Measurements from ENCODE around the gene SP2. TPM values are rescaled to one million over a fixed set of nuclear protein-coding genes. Genes with fewer than 3 reads are reported as not detected.

SP2 gene
- total and polyA plus RNA-seq, 2 of the 13 experiments (the other 11 are each of a cell fraction or from before 2014, with no cell fraction given): 1.4 to 4.8 TPM

GRCh38 chr17:47895347-47895855, 635 bp upstream of the SP2 start (continued):
- TF ChIP-seq ZNF496 (CRISPR knock-in tag; IDR thresholded peaks at IDR 0.05; ENCODE audit: insufficient replicate concordance) (no peak), SP1 (IDR thresholded peaks at IDR 0.05) (no peak), SP1 (CRISPR knock-in tag; IDR thresholded peaks at IDR 0.05) (no peak), HES4 (CRISPR knock-in tag; IDR thresholded peaks at IDR 0.05; ENCODE audit: borderline replicate concordance) (no peak; the same call in 1 of the 2 replicates), FOSL1 (CRISPR knock-in tag; IDR thresholded peaks at IDR 0.05; ENCODE audit: borderline replicate concordance) (no peak), DNMT3B (CRISPR knock-in tag; conservative IDR thresholded peaks at IDR 0.05) (0 out of 2 replicates have a peak, but pooled peaks have one; percentile 46), ZNF570 (CRISPR knock-in tag; IDR thresholded peaks at IDR 0.05; ENCODE audit: borderline replicate concordance) (no peak), FOXC1 (CRISPR knock-in tag; IDR thresholded peaks at IDR 0.05; ENCODE audit: borderline replicate concordance) (0 out of 2 replicates have a peak, but pooled peaks have one; percentile 49), ZNF337 (CRISPR knock-in tag; IDR thresholded peaks at IDR 0.05; ENCODE audit: borderline replicate concordance, low read depth) (no peak), FUBP1 (CRISPR knock-in tag; IDR thresholded peaks at IDR 0.05; ENCODE audit: borderline replicate concordance) (peak; percentile 93; the same call in 1 of the 2 replicates), SMARCE1 (IDR thresholded peaks at IDR 0.05; ENCODE audit: borderline replicate concordance) (no peak), THAP7 (CRISPR knock-in tag; IDR thresholded peaks at IDR 0.05) (peak; percentile 99), ZSCAN9 (CRISPR knock-in tag; IDR thresholded peaks at IDR 0.05; ENCODE audit: borderline replicate concordance) (peak; percentile 73; the same call in 1 of the 2 replicates), ZNF30 (CRISPR knock-in tag; IDR thresholded peaks at IDR 0.05) (no peak), ZNF607 (CRISPR knock-in tag; IDR thresholded peaks at IDR 0.05; ENCODE audit: borderline replicate concordance) (no peak; the same call in 1 of the 2 replicates), HIVEP1 (CRISPR knock-in tag; IDR thresholded peaks at IDR 0.05) (no peak; the same call in 1 of the 2 replicates), HNRNPH1 (optimal IDR thresholded peaks at IDR 0.05; ENCODE audit: low read depth, low read length) (no peak), EP300 (IDR thresholded peaks at IDR 0.05; ENCODE audit: low read depth in 2 of 2, low read length in 2 of 2) (no peak; a peak in 1 of 4 replicates), EP300 (CRISPR knock-in tag; IDR thresholded peaks at IDR 0.05; ENCODE audit: borderline replicate concordance) (0 out of 2 replicates have a peak, but pooled peaks have one; percentile 21), CEBPZ (IDR thresholded peaks at IDR 0.05; ENCODE audit: low read length) (no peak), POLR2AphosphoS2 (IDR thresholded peaks at IDR 0.05; ENCODE audit: low read depth, low read length) (no peak), TCF7 (IDR thresholded peaks at IDR 0.05; ENCODE audit: low read depth) (no peak; the same call in 1 of the 2 replicates)

Data from HepG2 (cell line).